ENCODE measurements around the gene AGBL1. TPM values are rescaled to one million over a fixed set of nuclear protein-coding genes. Genes with fewer than 3 reads are reported as not detected.

AGBL1 gene
- total and polyA plus RNA-seq, 2 experiments from 2014 or later, result not detected

GRCh38 chr15:86300390-86301125, 220.9 kb downstream of the AGBL1 start:
- H3K27me3 ChIP-seq (replicated peaks; ENCODE audit: insufficient read depth), result no peaks in the 10 kb centered on the region
- H3K9me2 ChIP-seq (ENCODE audit: insufficient read depth), result no peaks in the 10 kb centered on the region
- H3K79me2 ChIP-seq (ENCODE audit: insufficient read depth), result no peaks in the 10 kb centered on the region
- no peak overlapping the region for H3K27ac ChIP-seq
- no peaks in the 10 kb centered on the region for H3K9me3 ChIP-seq (ENCODE audit: low read depth)
- 29 to 35% methylated on average over 4 of the region's 4 CpGs for WGBS, 2 experiments (ENCODE audit: low coverage in 1 of 2, low lambda C conversion rate in 2 of 2, missing lambda C conversion rate in 2 of 2)
- no peaks in the 10 kb centered on the region for H3K4me1 ChIP-seq (ENCODE audit: insufficient read depth)
- DNase-seq, result no peak
- no peaks in the 10 kb centered on the region for H3F3A ChIP-seq (ENCODE audit: insufficient read depth)
- no peak overlapping the region for H3K4me3 ChIP-seq
- no peak overlapping the region for H3K9ac ChIP-seq
- in situ Hi-C loops (cut with MboI), result no loop called here
- H2AFZ ChIP-seq, result no peak overlapping the region
- no peaks in the 10 kb centered on the region for H4K20me1 ChIP-seq (ENCODE audit: insufficient read depth)
- H3K4me2 ChIP-seq (ENCODE audit: unreplicated experiment), result no peak overlapping the region
- no peak for TF ChIP-seq EZH2phosphoT487 (IDR thresholded peaks at IDR 0.05; ENCODE audit: insufficient read depth, low read depth)
- TF ChIP-seq EZH2 (IDR thresholded peaks at IDR 0.05; ENCODE audit: insufficient read depth, poor library complexity, severe bottlenecking), result no peak
- H3K36me3 ChIP-seq (ENCODE audit: low read depth), result no peaks in the 10 kb centered on the region

GRCh38 chr15:86311568-86312280, 232.1 kb downstream of the AGBL1 start:
- Histone ChIP-seq H3K9ac (no peak overlapping the region), H3K9me3 (ENCODE audit: low read depth) (no peaks in the 10 kb centered on the region), H3K36me3 (ENCODE audit: low read depth) (no peaks in the 10 kb centered on the region), H3F3A (ENCODE audit: insufficient read depth) (no peaks in the 10 kb centered on the region), H3K27me3 (replicated peaks; ENCODE audit: insufficient read depth) (no peaks in the 10 kb centered on the region), H2AFZ (no peak overlapping the region), H3K79me2 (ENCODE audit: insufficient read depth) (no peaks in the 10 kb centered on the region), H3K4me2 (ENCODE audit: unreplicated experiment) (no peak overlapping the region), H3K9me2 (ENCODE audit: insufficient read depth) (no peaks in the 10 kb centered on the region), H3K4me3 (no peak overlapping the region), H3K27ac (no peak overlapping the region), H3K4me1 (ENCODE audit: insufficient read depth) (no peaks in the 10 kb centered on the region), H4K20me1 (ENCODE audit: insufficient read depth) (no peaks in the 10 kb centered on the region)
- no peak for TF ChIP-seq EZH2phosphoT487 (IDR thresholded peaks at IDR 0.05; ENCODE audit: insufficient read depth, low read depth)
- no peak for TF ChIP-seq EZH2 (IDR thresholded peaks at IDR 0.05; ENCODE audit: insufficient read depth, poor library complexity, severe bottlenecking)
- in situ Hi-C loops (cut with MboI), result no loop called here
- WGBS, 2 experiments (ENCODE audit: low coverage in 1 of 2, low lambda C conversion rate in 2 of 2, missing lambda C conversion rate in 2 of 2), result 16 to 20% methylated on average over 9 of the region's 9 CpGs
- no peak for DNase-seq

GRCh38 chr15:86312486-86312885, 232.8 kb downstream of the AGBL1 start:
- H3K9me3 ChIP-seq (ENCODE audit: low read depth), result no peaks in the 10 kb centered on the region
- H3K4me1 ChIP-seq (ENCODE audit: insufficient read depth), result no peaks in the 10 kb centered on the region
- H3K4me2 ChIP-seq (ENCODE audit: unreplicated experiment), result no peak overlapping the region
- 19% methylated on average over 4 of the region's 4 CpGs for WGBS, 2 experiments (ENCODE audit: low coverage in 1 of 2, low lambda C conversion rate in 2 of 2, missing lambda C conversion rate in 2 of 2)
- no peaks in the 10 kb centered on the region for H3K36me3 ChIP-seq (ENCODE audit: low read depth)
- no peaks in the 10 kb centered on the region for H3K79me2 ChIP-seq (ENCODE audit: insufficient read depth)
- H4K20me1 ChIP-seq (ENCODE audit: insufficient read depth), result no peaks in the 10 kb centered on the region
- H3K27ac ChIP-seq, result no peak overlapping the region
- H3K9me2 ChIP-seq (ENCODE audit: insufficient read depth), result no peaks in the 10 kb centered on the region
- no peak overlapping the region for H3K4me3 ChIP-seq
- no peak for TF ChIP-seq EZH2phosphoT487 (IDR thresholded peaks at IDR 0.05; ENCODE audit: insufficient read depth, low read depth)
- TF ChIP-seq EZH2 (IDR thresholded peaks at IDR 0.05; ENCODE audit: insufficient read depth, poor library complexity, severe bottlenecking), result no peak
- DNase-seq, result no peak
- H2AFZ ChIP-seq, result no peak overlapping the region
- H3K9ac ChIP-seq, result no peak overlapping the region
- in situ Hi-C loops (cut with MboI), result no loop called here
- no peaks in the 10 kb centered on the region for H3F3A ChIP-seq (ENCODE audit: insufficient read depth)
- H3K27me3 ChIP-seq (replicated peaks; ENCODE audit: insufficient read depth), result no peaks in the 10 kb centered on the region

- no peaks in the 10 kb centered on the region for H3K4me1 ChIP-seq (ENCODE audit: insufficient read depth)
- H3K36me3 ChIP-seq (ENCODE audit: low read depth), result no peaks in the 10 kb centered on the region
- no peaks in the 10 kb centered on the region for H3K79me2 ChIP-seq (ENCODE audit: insufficient read depth)
- H3K27me3 ChIP-seq (replicated peaks; ENCODE audit: insufficient read depth), result no peaks in the 10 kb centered on the region
- H3F3A ChIP-seq (ENCODE audit: insufficient read depth), result no peaks in the 10 kb centered on the region
- in situ Hi-C loops (cut with MboI), result no loop called here
- DNase-seq, result no peak
- H2AFZ ChIP-seq, result no peak overlapping the region
- 26 to 31% methylated on average over 8 of the region's 8 CpGs for WGBS, 2 experiments (ENCODE audit: low coverage in 1 of 2, low lambda C conversion rate in 2 of 2, missing lambda C conversion rate in 2 of 2)
- no peak overlapping the region for H3K9ac ChIP-seq
- H4K20me1 ChIP-seq (ENCODE audit: insufficient read depth), result no peaks in the 10 kb centered on the region
- TF ChIP-seq EZH2 (IDR thresholded peaks at IDR 0.05; ENCODE audit: insufficient read depth, poor library complexity, severe bottlenecking) (no peak), EZH2phosphoT487 (IDR thresholded peaks at IDR 0.05; ENCODE audit: insufficient read depth, low read depth) (no peak)
- no peaks in the 10 kb centered on the region for H3K9me3 ChIP-seq (ENCODE audit: low read depth)
- H3K9me2 ChIP-seq (ENCODE audit: insufficient read depth), result no peaks in the 10 kb centered on the region
- H3K27ac ChIP-seq, result no peak overlapping the region
- no peak overlapping the region for H3K4me2 ChIP-seq (ENCODE audit: unreplicated experiment)
- H3K4me3 ChIP-seq, result no peak overlapping the region
Measured at GRCh38 chr15:86316216-86316615, 236.5 kb downstream of the AGBL1 start.

Measured in GM23248 (cell line).